ENCODE data around the gene AKAP8.
"Not testable (repeated sequence)": the region's sequence is repeated elsewhere in the genome, so short reads cannot be mapped to it uniquely, and the experiment has no call there.

GRCh38 chr19:15360015-15360414, 19.6 kb downstream of the AKAP8 start:
- not testable (repeated sequence) for TF ChIP-seq CTCF (IDR thresholded peaks at IDR 0.05; ENCODE audit: poor library complexity, severe bottlenecking); RAD21 (conservative IDR thresholded peaks at IDR 0.05); EZH2 (IDR thresholded peaks at IDR 0.05; ENCODE audit: borderline replicate concordance, insufficient read depth, low read length, poor library complexity, severe bottlenecking); TAF1 (IDR thresholded peaks at IDR 0.05; ENCODE audit: low read depth); POLR2AphosphoS5 (IDR thresholded peaks at IDR 0.05); EP300 (conservative IDR thresholded peaks at IDR 0.05; ENCODE audit: poor library complexity, severe bottlenecking); MXI1 (conservative IDR thresholded peaks at IDR 0.05; ENCODE audit: poor library complexity, severe bottlenecking)

Measured in neural cell (in vitro differentiated cells).